Activated CD4-positive, alpha-beta memory T cell treated with anti-CD3 and anti-CD28 coated beads for 36 hours (primary cell): ENCODE measurements around the gene CCS. TPM values are rescaled to one million over a fixed set of nuclear protein-coding genes. Genes with fewer than 3 reads are reported as not detected.
A peak's percentile ranks its signal among the peaks of the same experiment; 100 is the strongest.
"Not testable (repeated sequence)": the region's sequence is repeated elsewhere in the genome, so short reads cannot be mapped to it uniquely, and the experiment has no call there.

Experiments used
- CTCF ChIA-PET: fragments of 350-600 bp; sonication (Branson Sonifier 250); formaldehyde crosslinking; loops from one replicate; lab custom pipeline; 2021; ENCODE audit warnings: antibody characterized with exemption, inconsistent platforms; lab: Charles Lee
- POLR2A ChIA-PET: fragments of 350-600 bp; sonication (Branson Sonifier 250); formaldehyde crosslinking; loops from one replicate; lab custom pipeline; 2021; ENCODE audit warnings: antibody characterized with exemption; lab: Charles Lee
- DNase-seq: peaks from one replicate; pipeline ENCODE4 v3.0.0-alpha.2; 2020
- H3K27ac Mint-ChIP-seq: one replicate; pipeline ENCODE4 v1.8.0; 2021; ENCODE audit warnings: mixed read lengths
- H3K27me3 Mint-ChIP-seq: one replicate; pipeline ENCODE4 v1.8.0; 2021; ENCODE audit warnings: mixed read lengths
- H3K36me3 Mint-ChIP-seq: one replicate; pipeline ENCODE4 v1.8.0; 2021; ENCODE audit warnings: mixed read lengths
- H3K4me1 Mint-ChIP-seq: one replicate; pipeline ENCODE4 v1.8.0; 2021; ENCODE audit warnings: low read depth, mixed read lengths
- H3K4me3 Mint-ChIP-seq: one replicate; pipeline ENCODE4 v1.8.0; 2021; ENCODE audit warnings: mild to moderate bottlenecking, mixed read lengths
- H3K9me3 Mint-ChIP-seq: one replicate; pipeline ENCODE4 v1.8.0; 2021; ENCODE audit warnings: mixed read lengths
- intact Hi-C: fragments of 100-400 bp; cut with micrococcal nuclease; formaldehyde crosslinking; loops from one replicate; pipeline ENCODE4 v1.15.1; 2023
- total RNA-seq, 2 experiments: library from RNA; stranded (reverse); gene quantifications; one replicate each; pipeline ENCODE4 v1.2.3, GENCODE V29; 2021

Gene CCS
- total RNA-seq, 2 experiments from 2014 or later: 24.2 to 26.9 TPM

GRCh38 chr11:66580803-66581202, 12.2 kb upstream of the CCS start:
- POLR2A ChIA-PET: interaction anchor here (1.1 kb wide), 1 partner anchor 36 kb away, joined by 4 read pairs; the partner anchor contains the start of gene RBM14
- CTCF ChIA-PET: interaction anchor here (1.0 to 6.2 kb wide), 5 partner anchors 12 to 194 kb away, joined by 3 to 141 read pairs (median 9); partner anchors contain the start of genes CCDC87, CCS, MRPL11 and RBM4B
- intact Hi-C loops: no loop called here
- Mint-ChIP-seq H3K4me3 (no peak overlapping the region), H3K27me3 (no peaks in the 10 kb centered on the region), H3K36me3 (peaks cover 1% of the 10 kb centered on the region), H3K9me3 (peaks cover 10% of the 10 kb centered on the region), H3K27ac (no peak overlapping the region), H3K4me1 (peaks cover 19% of the 10 kb centered on the region)
- peak; percentile 48 for DNase-seq

DNA sequence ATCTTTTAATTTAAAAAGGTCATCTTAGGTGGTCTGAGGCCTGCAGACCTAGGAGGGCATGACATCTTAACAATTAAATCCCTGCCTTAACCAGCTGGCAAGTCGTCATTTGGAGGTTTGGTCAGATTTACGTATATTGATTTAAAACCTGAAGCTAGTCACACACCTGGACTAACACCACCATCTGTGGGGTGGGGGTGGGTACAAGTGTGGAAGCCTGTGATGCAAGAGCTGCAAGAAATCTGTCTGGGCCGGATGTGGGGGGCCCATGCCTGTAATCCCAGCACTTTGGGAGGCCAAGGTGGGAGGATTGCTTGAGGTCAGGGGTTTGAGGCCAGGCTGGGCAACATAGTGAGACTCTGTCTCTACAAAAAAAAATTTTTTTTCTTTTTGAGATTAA, 11.7 kb upstream of the CCS start:
- Mint-ChIP-seq H3K9me3 (peaks cover 10% of the 10 kb centered on the region), H3K27me3 (no peaks in the 10 kb centered on the region), H3K27ac (no peak overlapping the region), H3K36me3 (peaks cover 1% of the 10 kb centered on the region), H3K4me3 (no peak overlapping the region), H3K4me1 (peaks cover 19% of the 10 kb centered on the region)
- no peak for DNase-seq
- intact Hi-C loops: no loop called here
- ChIA-PET CTCF (interaction anchor here (1.0 to 6.2 kb wide), 5 partner anchors 11 to 195 kb away, joined by 3 to 141 read pairs (median 9); partner anchors contain the start of genes CCDC87, CCS, MRPL11 and RBM4B), POLR2A (interaction anchor here (1.1 kb wide), 1 partner anchor 35 kb away, joined by 4 read pairs; the partner anchor contains the start of gene RBM14)

GRCh38 chr11:66582565-66583147, 10.3 kb upstream of the CCS start:
- H3K4me3 Mint-ChIP-seq, H3K27ac Mint-ChIP-seq, intact Hi-C loops, H3K27me3 Mint-ChIP-seq, DNase-seq, H3K36me3 Mint-ChIP-seq, POLR2A ChIA-PET: not testable (repeated sequence)
- H3K4me1 Mint-ChIP-seq: peaks cover 19% of the 10 kb centered on the region
- CTCF ChIA-PET: interaction anchor here (0.6 kb wide), 1 partner anchor 49 kb away, joined by 3 read pairs; no protein-coding TSS in a partner anchor
- peaks cover 10% of the 10 kb centered on the region for H3K9me3 Mint-ChIP-seq

DNA sequence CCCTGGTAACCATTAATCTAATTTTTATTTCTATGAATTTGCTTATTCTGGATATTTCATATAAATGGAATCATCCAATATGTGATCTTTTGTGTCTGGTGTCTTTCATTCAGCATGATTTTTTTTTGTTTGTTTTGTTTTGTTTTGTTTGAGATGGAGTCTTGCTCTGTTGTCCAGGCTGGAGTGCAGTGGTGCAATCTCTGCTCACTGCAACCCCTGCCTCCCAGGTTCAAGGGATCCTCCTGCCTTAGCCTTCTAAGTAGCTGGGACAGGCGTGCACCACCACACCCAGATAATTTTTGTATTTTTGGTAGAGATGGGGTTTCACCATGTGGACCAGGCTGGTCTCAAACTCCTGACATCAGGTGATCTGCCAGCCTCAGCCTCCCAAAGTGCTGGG, 7.5 kb upstream of the CCS start:
- H3K9me3 Mint-ChIP-seq: peaks cover 10% of the 10 kb centered on the region
- H3K27me3 Mint-ChIP-seq, DNase-seq, H3K36me3 Mint-ChIP-seq, POLR2A ChIA-PET, H3K4me3 Mint-ChIP-seq, intact Hi-C loops, H3K4me1 Mint-ChIP-seq, H3K27ac Mint-ChIP-seq: not testable (repeated sequence)
- CTCF ChIA-PET: interaction anchor here (1.0 kb wide), 1 partner anchor 93 kb away, joined by 4 read pairs; no protein-coding TSS in a partner anchor

DNA sequence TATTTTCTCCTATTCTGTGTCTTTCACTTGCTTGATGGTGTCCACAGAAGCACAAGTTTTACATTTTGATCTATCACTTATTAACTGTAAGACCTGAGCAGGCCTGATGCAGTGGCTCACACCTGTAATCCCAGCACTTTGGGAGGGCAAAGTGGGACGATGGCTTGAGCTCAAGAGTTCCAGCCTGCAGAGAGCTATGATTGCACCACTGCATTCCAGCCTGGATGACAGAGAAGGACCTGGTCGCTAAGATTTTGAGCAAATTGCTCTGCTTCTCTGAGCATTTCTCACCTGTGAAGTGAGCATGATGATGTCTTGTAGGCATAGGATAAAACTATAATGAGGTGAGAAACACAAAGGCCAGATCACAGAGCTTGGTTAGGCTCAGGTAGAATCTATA, 6.8 kb upstream of the CCS start:
- ChIA-PET POLR2A (no interaction called here), CTCF (interaction anchor here (1.0 kb wide), 1 partner anchor 93 kb away, joined by 4 read pairs; no protein-coding TSS in a partner anchor)
- Mint-ChIP-seq H3K27ac (no peak overlapping the region), H3K9me3 (peaks cover 10% of the 10 kb centered on the region), H3K36me3 (peaks cover 1% of the 10 kb centered on the region), H3K27me3 (no peaks in the 10 kb centered on the region), H3K4me3 (no peak overlapping the region), H3K4me1 (peaks cover under 1% of the 10 kb centered on the region)
- intact Hi-C loops: no loop called here
- no peak for DNase-seq

- H3K36me3 Mint-ChIP-seq, intact Hi-C loops, H3K27ac Mint-ChIP-seq, H3K27me3 Mint-ChIP-seq, DNase-seq, H3K4me3 Mint-ChIP-seq, H3K9me3 Mint-ChIP-seq: not testable (repeated sequence)
- peaks cover 15% of the 10 kb centered on the region for H3K4me1 Mint-ChIP-seq
- ChIA-PET CTCF (interaction anchor here (0.6 to 2.5 kb wide), 3 partner anchors 10 to 89 kb away, joined by 3 to 10 read pairs (median 8); no protein-coding TSS in a partner anchor), POLR2A (interaction anchor here (1.4 kb wide), 1 partner anchor 43 kb away, joined by 4 read pairs; the partner anchor contains the start of gene ZDHHC24)
Observed at GRCh38 chr11:66589315-66589714, 3.7 kb upstream of the CCS start.

DNA sequence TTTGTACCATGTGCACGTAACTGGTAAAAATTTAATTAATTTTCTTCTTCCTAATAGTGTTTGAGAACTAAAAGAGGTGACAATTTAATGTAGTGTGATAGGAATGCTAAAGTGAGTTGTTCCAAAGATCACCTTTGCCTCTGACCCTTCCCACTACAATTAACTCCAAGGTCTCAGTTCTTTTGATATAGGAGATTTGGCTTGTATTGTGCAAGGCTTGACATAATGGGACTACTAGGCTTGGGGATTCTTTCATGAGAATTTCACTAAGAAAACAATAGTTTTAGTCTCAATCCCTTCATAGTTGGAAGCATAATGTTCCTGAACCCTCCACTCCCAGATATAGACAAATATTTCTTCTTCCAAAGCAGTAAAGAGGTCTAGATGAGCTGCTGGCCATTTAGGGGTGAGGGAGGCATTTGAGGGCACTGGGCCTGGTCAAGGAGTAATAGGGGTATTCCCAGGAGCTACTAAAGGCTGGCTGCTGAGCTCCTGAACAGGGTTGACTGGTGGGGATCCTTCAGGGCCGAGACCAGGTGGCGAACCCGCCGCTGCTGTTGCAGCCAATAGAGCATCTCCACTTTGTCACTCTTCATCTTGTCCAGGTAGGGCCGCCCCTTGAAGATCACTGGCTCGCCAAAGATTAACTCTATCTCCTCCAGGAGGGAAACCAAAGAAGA, 2.8 kb upstream of the CCS start:
- no peak overlapping the region for H3K27ac Mint-ChIP-seq
- no peak overlapping the region for H3K4me3 Mint-ChIP-seq
- ChIA-PET POLR2A (interaction anchor here (1.4 kb wide), 1 partner anchor 44 kb away, joined by 4 read pairs; the partner anchor contains the start of gene ZDHHC24), CTCF (interaction anchor here (0.6 to 4.9 kb wide), 6 partner anchors 10 to 204 kb away, joined by 3 to 46 read pairs (median 6); no protein-coding TSS in a partner anchor)
- H3K27me3 Mint-ChIP-seq: no peaks in the 10 kb centered on the region
- intact Hi-C loops: no loop called here
- H3K4me1 Mint-ChIP-seq: peaks cover 22% of the 10 kb centered on the region
- no peaks in the 10 kb centered on the region for H3K9me3 Mint-ChIP-seq
- DNase-seq: no peak
- H3K36me3 Mint-ChIP-seq: peaks cover 3% of the 10 kb centered on the region

DNA sequence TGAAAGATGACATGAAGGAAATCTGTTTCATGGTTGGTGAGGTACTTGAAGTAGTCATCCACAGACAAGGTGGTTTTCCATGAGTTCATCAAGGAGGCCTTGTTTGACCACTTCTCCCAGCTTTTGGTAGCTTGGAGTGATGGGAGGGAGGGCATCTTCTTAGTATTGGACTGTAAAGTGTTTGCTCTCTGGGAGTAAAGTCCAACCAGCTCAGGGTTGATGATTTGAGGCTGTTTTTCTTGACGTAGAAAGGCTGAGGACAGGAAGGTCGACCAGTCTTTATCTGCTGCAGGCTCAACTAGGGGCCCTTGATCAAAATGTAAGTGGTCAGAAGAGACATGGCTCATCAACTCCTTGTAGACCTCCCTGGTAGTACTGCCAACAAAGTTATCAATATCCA, 1.8 kb upstream of the CCS start:
- no peak for DNase-seq
- no peak overlapping the region for H3K27ac Mint-ChIP-seq
- H3K27me3 Mint-ChIP-seq: no peaks in the 10 kb centered on the region
- ChIA-PET CTCF (interaction anchor here (0.6 to 4.9 kb wide), 5 partner anchors 11 to 103 kb away, joined by 3 to 46 read pairs (median 11); partner anchors contain the start of genes RBM4 and RBM4B), POLR2A (interaction anchor here (1.8 kb wide), 1 partner anchor 45 kb away, joined by 5 read pairs; the partner anchor contains the start of genes ACTN3 and ZDHHC24)
- intact Hi-C loops: no loop called here
- peaks cover 3% of the 10 kb centered on the region for H3K36me3 Mint-ChIP-seq
- H3K9me3 Mint-ChIP-seq: no peaks in the 10 kb centered on the region
- H3K4me1 Mint-ChIP-seq: peaks cover 30% of the 10 kb centered on the region
- H3K4me3 Mint-ChIP-seq: no peak overlapping the region

GRCh38 chr11:66593303-66593635, 284 bp downstream of the CCS start:
- H3K9me3 Mint-ChIP-seq: no peaks in the 10 kb centered on the region
- peaks cover 30% of the 10 kb centered on the region for H3K4me1 Mint-ChIP-seq
- intact Hi-C loops: loop anchor here (1.0 to 2.0 kb wide), 4 partner anchors 23 to 151 kb away; partner anchors contain the start of genes ACTN3, RBM14, RBM4B and ZDHHC24
- POLR2A ChIA-PET: interaction anchor here (1.0 to 2.5 kb wide), 3 partner anchors 23 to 85 kb away, joined by 3 to 18 read pairs (median 3); partner anchors contain the start of genes RBM14 and RBM4B
- CTCF ChIA-PET: interaction anchor here (1.0 to 4.9 kb wide), 13 partner anchors 14 to 155 kb away, joined by 3 to 46 read pairs (median 8); partner anchors contain the start of genes ACTN3, CTSF, MRPL11 and RBM14
- DNase-seq: no peak
- peak overlapping the region; percentile 100 for H3K4me3 Mint-ChIP-seq
- H3K36me3 Mint-ChIP-seq: peaks cover 3% of the 10 kb centered on the region
- H3K27me3 Mint-ChIP-seq: no peaks in the 10 kb centered on the region
- H3K27ac Mint-ChIP-seq: peak overlapping the region; percentile 90

GRCh38 chr11:66593650-66594049, 665 bp downstream of the CCS start:
- intact Hi-C loops: loop anchor here (1.0 to 2.0 kb wide), 4 partner anchors 23 to 151 kb away; partner anchors contain the start of genes ACTN3, RBM14, RBM4B and ZDHHC24
- Mint-ChIP-seq H3K4me3 (peak overlapping the region; percentile 100), H3K27ac (peak overlapping the region; percentile 90), H3K27me3 (no peaks in the 10 kb centered on the region), H3K4me1 (peaks cover 30% of the 10 kb centered on the region), H3K36me3 (peaks cover 3% of the 10 kb centered on the region), H3K9me3 (no peaks in the 10 kb centered on the region)
- ChIA-PET POLR2A (interaction anchor here (1.0 to 2.5 kb wide), 3 partner anchors 23 to 84 kb away, joined by 3 to 18 read pairs (median 3); partner anchors contain the start of genes RBM14 and RBM4B), CTCF (interaction anchor here (1.5 to 4.9 kb wide), 4 partner anchors 14 to 84 kb away, joined by 8 to 46 read pairs (median 12); partner anchors contain the start of genes RBM14 and RBM4B)
- DNase-seq: no peak

- H3K27ac Mint-ChIP-seq: peak overlapping the region; percentile 39
- peak overlapping the region; percentile 2 for H3K4me3 Mint-ChIP-seq
- H3K27me3 Mint-ChIP-seq: no peaks in the 10 kb centered on the region
- intact Hi-C loops: no loop called here
- H3K36me3 Mint-ChIP-seq: peaks cover 4% of the 10 kb centered on the region
- peak; percentile 32 for DNase-seq
- H3K9me3 Mint-ChIP-seq: no peaks in the 10 kb centered on the region
- ChIA-PET CTCF (interaction anchor here (1.4 to 2.6 kb wide), 3 partner anchors 18 to 206 kb away, joined by 3 to 14 read pairs (median 6); partner anchors contain the start of gene RBM4B), POLR2A (interaction anchor here (1.2 to 1.5 kb wide), 3 partner anchors 10 to 246 kb away, joined by 3 to 4 read pairs (median 3); partner anchors contain the start of gene RBM4B)
- H3K4me1 Mint-ChIP-seq: peaks cover 30% of the 10 kb centered on the region
Observed at GRCh38 chr11:66595245-66595904, 2.4 kb downstream of the CCS start.
